ENCODE data around the gene VPS39. TPM values are rescaled to one million over a fixed set of nuclear protein-coding genes. Genes with fewer than 3 reads are reported as not detected.

The VPS39 gene
- total and polyA plus RNA-seq, 2 of the 8 experiments (the other 6 are each of a cell fraction or from before 2014, with no cell fraction given), result 34.4 to 36.6 TPM

DNA sequence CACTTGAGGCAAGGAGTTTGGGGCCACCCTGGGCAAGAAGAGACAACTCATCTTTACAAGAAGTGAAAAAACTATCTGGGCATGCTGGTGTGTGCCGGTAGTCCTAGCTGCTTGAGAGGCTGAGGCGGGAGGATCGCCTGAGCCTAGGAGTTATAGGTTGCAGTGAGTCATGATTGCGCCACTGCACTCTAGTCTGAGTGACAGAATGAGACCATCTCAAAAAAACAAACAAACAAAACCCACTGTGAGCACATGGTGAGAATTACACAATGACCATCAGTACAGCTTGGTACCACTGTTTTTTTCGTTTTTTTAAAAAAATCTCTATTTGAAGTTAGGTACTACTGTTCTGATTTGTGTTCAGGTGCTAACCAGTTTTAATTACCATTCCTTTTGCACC is 13.6 kb downstream of the VPS39 start:
- no peak overlapping the region for H2BK120ac ChIP-seq (replicated peaks; ENCODE audit: low read depth, low read length)
- no peak overlapping the region for H2BK5ac ChIP-seq (ENCODE audit: low read depth, low read length)
- no peak overlapping the region for H3K14ac ChIP-seq (ENCODE audit: insufficient read length)
- TF ChIP-seq CREB1 (IDR thresholded peaks at IDR 0.05) (no peak), EP300 (IDR thresholded peaks at IDR 0.05; ENCODE audit: borderline replicate concordance in 1 of 2, low read depth in 2 of 2, low read length in 2 of 2) (no peak), CTBP2 (IDR thresholded peaks at IDR 0.05; ENCODE audit: borderline replicate concordance, insufficient read depth, insufficient read length, low read length) (no peak), CEBPB (IDR thresholded peaks at IDR 0.05; ENCODE audit: low read depth, low read length) (0 out of 2 replicates have a peak, but pooled peaks have one; percentile 39)
- 92% methylated on average over 5 of the region's 5 CpGs; no CpG with 5 or more reads in 1 of the 2 experiments for WGBS, 2 experiments (ENCODE audit: extremely low coverage in 1 of 2, insufficient coverage in 1 of 2, insufficient read length in 1 of 2, insufficient replicate concordance in 2 of 2, low coverage in 1 of 2, low lambda C conversion rate in 2 of 2, missing lambda C conversion rate in 1 of 2)
- H2BK12ac ChIP-seq (ENCODE audit: low read depth, low read length), result no peak overlapping the region
- no peak overlapping the region for H3K9ac ChIP-seq (replicated peaks in 1 of 4; ENCODE audit: extremely low read depth in 1 of 4, low read depth in 3 of 4, low read length in 3 of 4)
- no peak overlapping the region for H3K27ac ChIP-seq (ENCODE audit: low read depth, low read length)
- no peak overlapping the region for H4K8ac ChIP-seq (ENCODE audit: extremely low read depth, insufficient read depth, low read length)
- no peak overlapping the region for H3K4me3 ChIP-seq (ENCODE audit: extremely low read depth in 1 of 4, insufficient read depth in 2 of 4, low read depth in 3 of 4, low read length in 4 of 4)
- H3K79me1 ChIP-seq (ENCODE audit: low read depth, low read length), result no peaks in the 10 kb centered on the region
- H3K79me2 ChIP-seq (ENCODE audit: control insufficient read depth in 1 of 2, insufficient read depth in 2 of 2, low read length in 2 of 2), result no peaks in the 10 kb centered on the region
- H3K56ac ChIP-seq (replicated peaks; ENCODE audit: insufficient read length, low read depth, low read length), result no peak overlapping the region
- no peak overlapping the region for H4K5ac ChIP-seq (ENCODE audit: insufficient read length, low read depth, low read length)
- no peak overlapping the region for H3K23ac ChIP-seq (ENCODE audit: insufficient read length)
- FAIRE-seq (no peak), DNase-seq (ENCODE audit: low read depth in 1 of 2, low spot score in 2 of 2) (no peak)
- H3K36me3 ChIP-seq (ENCODE audit: control insufficient read depth in 2 of 4, insufficient read depth in 4 of 4, low read length in 3 of 4), result peaks cover 0 to 16% (median 3%) of the 10 kb centered on the region in 4 experiments; a peak in 3 of 8 replicates
- H2AFZ ChIP-seq (ENCODE audit: low read length), result no peak overlapping the region
- no peak overlapping the region for H3K4ac ChIP-seq (replicated peaks; ENCODE audit: insufficient read length, low read depth, low read length)
- ChIA-PET POLR2A (ENCODE audit: partially characterized antibody) (no interaction called here), CTCF (ENCODE audit: partially characterized antibody) (no interaction called here)
- H3K18ac ChIP-seq (ENCODE audit: extremely low read depth, low read length), result no peak overlapping the region
- peaks cover 0 to 7% of the 10 kb centered on the region in 2 experiments for H4K20me1 ChIP-seq (replicated peaks in 1 of 2; ENCODE audit: control insufficient read depth in 1 of 2, insufficient read depth in 2 of 2, low read length in 2 of 2)
- no peaks in the 10 kb centered on the region for H3K9me3 ChIP-seq (ENCODE audit: insufficient read depth in 2 of 2, low read depth in 1 of 2, low read length in 1 of 2)
- H2BK15ac ChIP-seq (ENCODE audit: low read length), result no peak overlapping the region
- no peaks in the 10 kb centered on the region for H3K27me3 ChIP-seq (replicated peaks in 1 of 4; ENCODE audit: control insufficient read depth in 3 of 4, extremely low read depth in 1 of 4, insufficient read depth in 3 of 4, low read length in 3 of 4)
- H4K91ac ChIP-seq (replicated peaks; ENCODE audit: insufficient read length, low read length), result no peak overlapping the region
- H3K23me2 ChIP-seq (ENCODE audit: low read depth, low read length), result no peaks in the 10 kb centered on the region
- H2AK5ac ChIP-seq (ENCODE audit: low read depth, low read length), result no peak overlapping the region
- no peaks in the 10 kb centered on the region for H3K4me1 ChIP-seq (replicated peaks in 1 of 4; ENCODE audit: control insufficient read depth in 3 of 4, insufficient read depth in 4 of 4, low read length in 3 of 4)
- no peak overlapping the region for H2BK20ac ChIP-seq (ENCODE audit: low read length)
- no peak overlapping the region for H3K4me2 ChIP-seq (ENCODE audit: insufficient read depth in 1 of 2, low read depth in 2 of 2, low read length in 2 of 2)
